Measurements from ENCODE around the gene AKT2.

The AKT2 gene

DNA sequence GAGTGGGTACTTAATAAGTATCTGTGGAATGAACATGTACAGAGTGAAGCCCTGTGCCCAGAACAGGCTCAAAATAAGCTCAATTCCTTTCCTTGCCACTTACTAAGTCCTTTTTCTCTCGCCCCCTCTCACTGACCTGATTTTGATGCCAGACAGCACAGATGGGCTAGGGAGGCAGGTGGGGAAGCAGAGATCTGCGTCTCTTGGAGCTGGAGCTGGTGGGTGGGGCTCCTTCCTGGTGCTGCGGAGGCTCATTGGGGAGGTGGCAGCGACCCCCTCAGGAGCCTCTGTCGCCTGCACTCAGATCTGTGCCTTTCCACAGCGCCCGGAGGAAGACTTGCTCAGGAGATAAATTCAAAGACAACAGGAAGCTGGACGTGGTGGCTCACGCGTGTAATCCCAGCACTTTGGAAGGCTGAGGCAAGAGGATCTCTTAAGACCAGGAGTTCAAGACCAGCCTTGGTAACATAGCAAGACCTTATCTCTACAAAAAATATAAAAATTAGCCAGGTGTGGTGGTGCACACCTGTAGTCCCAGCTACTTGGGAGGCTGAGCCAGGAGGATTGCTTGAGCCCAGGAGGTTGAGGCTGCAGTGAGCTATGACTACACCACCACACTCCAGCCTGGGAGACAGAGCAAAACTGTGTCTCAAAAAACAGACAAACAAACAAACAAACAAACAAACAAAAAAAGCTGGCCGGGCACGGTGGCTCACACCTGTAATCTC lies 14.6 kb downstream of the AKT2 start:
- Histone ChIP-seq H3K36me3 (ENCODE audit: control insufficient read depth, insufficient read depth, low read length) (peaks cover 8% of the 10 kb centered on the region; the same call in 1 of the 2 replicates), H3K4me1 (ENCODE audit: control insufficient read depth, insufficient read depth, low read length) (peaks cover 34% of the 10 kb centered on the region), H3K27me3 (ENCODE audit: control insufficient read depth, insufficient read depth, low read length) (no peaks in the 10 kb centered on the region), H3K27ac (ENCODE audit: low read depth, low read length) (no peak overlapping the region), H3K4me3 (ENCODE audit: low read depth, low read length) (no peak overlapping the region), H3K9ac (ENCODE audit: low read length) (no peak overlapping the region), H3K9me3 (ENCODE audit: control insufficient read depth, insufficient read depth, low read depth, low read length) (no peaks in the 10 kb centered on the region)

DNA sequence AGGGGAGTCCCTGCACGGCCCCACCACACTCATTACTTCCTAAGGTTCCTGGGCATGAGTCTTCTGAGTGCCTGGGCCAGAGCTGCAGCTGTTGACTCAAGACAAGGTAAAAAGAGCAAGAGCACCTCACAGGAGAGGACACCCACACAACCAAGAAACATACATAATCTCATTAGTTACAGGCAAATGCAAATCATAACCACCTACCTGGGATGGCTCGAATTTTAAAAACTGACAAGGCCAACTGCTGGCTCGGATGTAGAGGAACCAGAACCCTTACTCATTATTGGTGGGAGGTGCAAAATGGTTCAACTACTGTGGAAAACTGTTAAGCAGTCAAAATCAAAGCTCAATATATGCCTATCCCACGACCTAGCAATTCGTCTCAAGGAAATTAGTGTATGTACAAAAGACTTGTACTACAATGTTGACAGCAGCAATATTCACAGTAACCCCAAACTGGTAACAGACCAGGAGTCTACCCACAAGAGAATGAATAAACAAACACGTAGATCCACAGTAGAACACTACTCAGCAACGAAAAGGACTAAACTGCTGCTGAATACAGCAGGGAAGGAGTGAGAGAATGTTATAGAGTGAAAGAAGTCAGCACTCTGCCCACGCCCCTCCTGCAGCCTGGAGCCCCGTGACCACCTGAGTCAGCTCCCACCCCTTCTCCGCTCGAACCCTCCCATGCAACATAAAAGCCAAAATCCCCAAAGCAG lies 15.8 kb downstream of the AKT2 start:
- Histone ChIP-seq H3K4me3 (ENCODE audit: low read depth, low read length) (no peak overlapping the region), H3K9me3 (ENCODE audit: control insufficient read depth, insufficient read depth, low read depth, low read length) (no peaks in the 10 kb centered on the region), H3K27me3 (ENCODE audit: control insufficient read depth, insufficient read depth, low read length) (no peaks in the 10 kb centered on the region), H3K4me1 (ENCODE audit: control insufficient read depth, insufficient read depth, low read length) (peaks cover 26% of the 10 kb centered on the region), H3K27ac (ENCODE audit: low read depth, low read length) (no peak overlapping the region), H3K9ac (ENCODE audit: low read length) (no peak overlapping the region), H3K36me3 (ENCODE audit: control insufficient read depth, insufficient read depth, low read length) (peaks cover 18% of the 10 kb centered on the region)

- Histone ChIP-seq H3K4me3 (ENCODE audit: low read depth, low read length) (no peak overlapping the region), H3K27ac (ENCODE audit: low read depth, low read length) (no peak overlapping the region), H3K9ac (ENCODE audit: low read length) (no peak overlapping the region), H3K9me3 (ENCODE audit: control insufficient read depth, insufficient read depth, low read depth, low read length) (no peaks in the 10 kb centered on the region), H3K27me3 (ENCODE audit: control insufficient read depth, insufficient read depth, low read length) (no peaks in the 10 kb centered on the region), H3K36me3 (ENCODE audit: control insufficient read depth, insufficient read depth, low read length) (peaks cover 35% of the 10 kb centered on the region), H3K4me1 (ENCODE audit: control insufficient read depth, insufficient read depth, low read length) (peaks cover 28% of the 10 kb centered on the region)
Observed at GRCh38 chr19:40267601-40267997, 17.5 kb downstream of the AKT2 start.

GRCh38 chr19:40266912-40267600 lies 18.1 kb downstream of the AKT2 start:
- H3K36me3 ChIP-seq (ENCODE audit: control insufficient read depth, insufficient read depth, low read length): peaks cover 36% of the 10 kb centered on the region
- H3K4me3 ChIP-seq (ENCODE audit: low read depth, low read length): no peak overlapping the region
- H3K27ac ChIP-seq (ENCODE audit: low read depth, low read length): no peak overlapping the region
- no peaks in the 10 kb centered on the region for H3K27me3 ChIP-seq (ENCODE audit: control insufficient read depth, insufficient read depth, low read length)
- H3K9me3 ChIP-seq (ENCODE audit: control insufficient read depth, insufficient read depth, low read depth, low read length): no peaks in the 10 kb centered on the region
- H3K9ac ChIP-seq (ENCODE audit: low read length): no peak overlapping the region
- H3K4me1 ChIP-seq (ENCODE audit: control insufficient read depth, insufficient read depth, low read length): peaks cover 28% of the 10 kb centered on the region

DNA sequence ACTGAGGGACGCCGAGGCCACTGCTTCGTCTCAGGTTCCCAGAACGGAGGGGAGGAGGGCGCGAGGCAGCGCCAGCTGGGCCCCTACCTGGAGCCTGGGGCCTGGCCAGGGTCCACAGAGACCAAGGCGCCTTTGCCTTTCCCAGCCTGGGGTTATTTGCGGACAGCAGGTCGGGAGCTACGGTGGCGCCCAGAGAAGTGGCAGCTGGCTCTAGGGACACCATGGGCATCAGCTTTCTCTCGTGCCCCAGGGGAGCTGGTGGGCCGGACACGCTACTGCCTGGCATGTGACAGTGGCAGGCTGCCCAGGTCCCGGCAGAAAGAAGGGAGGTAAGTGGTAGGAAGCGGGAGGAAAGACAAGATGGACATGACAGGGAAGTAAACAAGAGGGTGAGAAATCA lies 19.0 kb downstream of the AKT2 start:
- no peak overlapping the region for H3K4me3 ChIP-seq (ENCODE audit: low read depth, low read length)
- peaks cover 28% of the 10 kb centered on the region for H3K4me1 ChIP-seq (ENCODE audit: control insufficient read depth, insufficient read depth, low read length)
- 0 out of 2 replicates have a peak overlapping the region, but pooled peaks have one; percentile 51 for H3K27ac ChIP-seq (ENCODE audit: low read depth, low read length)
- H3K9me3 ChIP-seq (ENCODE audit: control insufficient read depth, insufficient read depth, low read depth, low read length): no peaks in the 10 kb centered on the region
- H3K9ac ChIP-seq (ENCODE audit: low read length): no peak overlapping the region
- H3K27me3 ChIP-seq (ENCODE audit: control insufficient read depth, insufficient read depth, low read length): no peaks in the 10 kb centered on the region
- peaks cover 36% of the 10 kb centered on the region for H3K36me3 ChIP-seq (ENCODE audit: control insufficient read depth, insufficient read depth, low read length)

GRCh38 chr19:40265763-40266099 lies 19.4 kb downstream of the AKT2 start:
- H3K9ac ChIP-seq (ENCODE audit: low read length): no peak overlapping the region
- no peaks in the 10 kb centered on the region for H3K27me3 ChIP-seq (ENCODE audit: control insufficient read depth, insufficient read depth, low read length)
- no peaks in the 10 kb centered on the region for H3K9me3 ChIP-seq (ENCODE audit: control insufficient read depth, insufficient read depth, low read depth, low read length)
- H3K27ac ChIP-seq (ENCODE audit: low read depth, low read length): 0 out of 2 replicates have a peak overlapping the region, but pooled peaks have one; percentile 51
- H3K4me1 ChIP-seq (ENCODE audit: control insufficient read depth, insufficient read depth, low read length): peaks cover 28% of the 10 kb centered on the region
- H3K36me3 ChIP-seq (ENCODE audit: control insufficient read depth, insufficient read depth, low read length): peaks cover 36% of the 10 kb centered on the region
- no peak overlapping the region for H3K4me3 ChIP-seq (ENCODE audit: low read depth, low read length)

DNA sequence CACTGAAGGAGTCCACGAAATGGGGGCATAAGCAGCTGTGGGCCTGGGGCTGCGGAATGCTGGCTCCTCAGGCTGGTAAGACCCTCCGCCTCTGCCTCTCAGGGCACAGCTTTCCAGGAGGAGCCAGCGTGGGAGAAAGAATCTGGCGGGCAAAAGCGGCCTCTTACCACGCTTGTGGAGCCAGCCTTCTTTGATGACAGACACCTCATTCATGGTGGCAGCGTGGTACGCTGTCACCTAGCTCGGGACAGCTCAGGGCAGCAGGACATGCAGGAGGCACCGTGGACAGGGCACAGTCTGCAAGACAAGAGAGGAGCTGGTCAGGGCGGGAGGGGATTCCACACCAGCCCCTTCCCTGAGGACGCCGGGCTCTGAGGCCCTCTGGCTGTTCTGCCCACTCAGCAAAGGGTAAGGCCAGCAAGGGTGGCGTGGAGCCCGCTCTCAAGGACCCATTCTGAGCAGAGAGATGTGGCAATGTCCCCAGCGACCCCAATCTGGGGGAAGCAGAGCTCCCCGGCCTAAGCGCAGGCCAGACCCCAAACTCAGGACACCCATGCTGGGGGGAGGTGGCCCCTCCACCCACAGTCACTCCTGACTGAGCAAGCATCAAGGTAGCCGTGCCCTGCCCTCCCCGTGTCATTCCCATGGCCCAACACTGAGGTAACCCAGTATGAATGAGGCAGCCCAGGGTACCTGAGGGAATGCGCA lies 19.9 kb downstream of the AKT2 start:
- peaks cover 36% of the 10 kb centered on the region for H3K36me3 ChIP-seq (ENCODE audit: control insufficient read depth, insufficient read depth, low read length)
- H3K27me3 ChIP-seq (ENCODE audit: control insufficient read depth, insufficient read depth, low read length): no peaks in the 10 kb centered on the region
- H3K27ac ChIP-seq (ENCODE audit: low read depth, low read length): no peak overlapping the region
- no peak overlapping the region for H3K4me3 ChIP-seq (ENCODE audit: low read depth, low read length)
- no peaks in the 10 kb centered on the region for H3K9me3 ChIP-seq (ENCODE audit: control insufficient read depth, insufficient read depth, low read depth, low read length)
- H3K9ac ChIP-seq (ENCODE audit: low read length): no peak overlapping the region
- peaks cover 26% of the 10 kb centered on the region for H3K4me1 ChIP-seq (ENCODE audit: control insufficient read depth, insufficient read depth, low read length)

GRCh38 chr19:40264314-40265054 lies 20.7 kb downstream of the AKT2 start:
- peaks cover 34% of the 10 kb centered on the region for H3K36me3 ChIP-seq (ENCODE audit: control insufficient read depth, insufficient read depth, low read length)
- no peak overlapping the region for H3K4me3 ChIP-seq (ENCODE audit: low read depth, low read length)
- no peaks in the 10 kb centered on the region for H3K27me3 ChIP-seq (ENCODE audit: control insufficient read depth, insufficient read depth, low read length)
- H3K9me3 ChIP-seq (ENCODE audit: control insufficient read depth, insufficient read depth, low read depth, low read length): no peaks in the 10 kb centered on the region
- H3K4me1 ChIP-seq (ENCODE audit: control insufficient read depth, insufficient read depth, low read length): peaks cover 21% of the 10 kb centered on the region
- H3K27ac ChIP-seq (ENCODE audit: low read depth, low read length): no peak overlapping the region
- peak overlapping the region; percentile 1 for H3K9ac ChIP-seq (ENCODE audit: low read length)

DNA sequence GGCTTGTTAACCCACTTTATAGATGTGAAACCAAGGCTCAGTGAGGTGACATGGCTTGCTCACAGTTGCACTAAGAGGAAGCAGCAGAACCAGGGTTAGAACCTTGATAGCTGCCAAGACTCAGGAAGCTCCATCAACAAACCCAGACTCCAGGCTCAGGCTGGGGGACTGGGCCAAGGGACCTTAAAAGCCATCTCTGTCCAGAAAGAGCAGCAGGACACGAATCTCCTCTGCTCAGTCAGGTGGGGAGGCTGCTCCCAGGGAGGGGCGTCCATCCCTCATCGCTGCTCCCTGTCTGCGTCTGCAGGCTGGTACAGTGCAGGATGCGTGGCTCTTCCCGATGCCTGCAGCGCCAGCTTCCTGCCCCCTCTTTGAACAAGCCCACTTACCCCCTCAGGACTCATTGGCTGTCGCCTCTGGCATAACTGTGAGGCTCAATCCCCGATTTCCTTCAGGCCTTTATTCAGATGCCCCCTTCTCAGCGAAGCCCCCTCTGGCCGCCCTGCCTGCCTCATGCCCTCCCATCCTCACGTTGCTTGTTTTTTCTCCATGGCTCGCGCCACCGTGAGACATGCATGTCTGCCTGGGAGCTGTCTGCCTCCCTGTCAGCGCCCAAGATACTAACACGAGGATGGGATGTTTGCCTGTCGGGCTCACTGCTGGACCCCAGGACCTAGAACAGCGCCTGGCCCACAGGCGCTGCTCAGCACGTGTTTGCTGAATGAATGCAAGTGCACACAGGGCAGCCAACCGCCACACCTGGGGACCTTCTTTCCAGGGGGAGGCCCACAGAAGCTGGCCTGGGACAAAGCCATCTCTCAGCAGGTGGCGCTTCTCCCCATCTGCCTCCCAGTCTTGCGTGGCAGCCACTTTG lies 21.5 kb downstream of the AKT2 start:
- no peaks in the 10 kb centered on the region for H3K9me3 ChIP-seq (ENCODE audit: control insufficient read depth, insufficient read depth, low read depth, low read length)
- H3K27me3 ChIP-seq (ENCODE audit: control insufficient read depth, insufficient read depth, low read length): no peaks in the 10 kb centered on the region
- H3K4me3 ChIP-seq (ENCODE audit: low read depth, low read length): no peak overlapping the region
- H3K9ac ChIP-seq (ENCODE audit: low read length): no peak overlapping the region
- H3K4me1 ChIP-seq (ENCODE audit: control insufficient read depth, insufficient read depth, low read length): peaks cover 21% of the 10 kb centered on the region
- no peak overlapping the region for H3K27ac ChIP-seq (ENCODE audit: low read depth, low read length)
- peaks cover 33% of the 10 kb centered on the region for H3K36me3 ChIP-seq (ENCODE audit: control insufficient read depth, insufficient read depth, low read length)

DNA sequence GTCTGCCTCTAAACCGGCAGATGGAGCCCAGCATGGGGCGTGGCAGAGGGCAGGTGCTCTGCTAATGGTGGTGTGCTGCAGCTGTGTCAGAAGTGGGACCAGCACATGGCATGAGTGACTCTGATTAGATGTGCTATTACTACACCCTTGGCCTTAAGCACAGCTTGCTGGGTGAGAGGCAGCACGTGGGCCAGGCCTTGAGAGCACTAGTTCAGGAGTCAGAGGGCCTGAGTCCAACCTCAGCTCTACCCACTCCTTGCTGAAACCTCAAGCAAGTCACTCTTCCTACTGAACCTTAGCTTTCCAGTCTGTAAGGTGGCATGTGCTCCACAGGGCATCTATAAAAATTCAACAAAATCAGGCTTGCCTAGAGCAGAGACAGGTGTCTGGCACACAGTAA lies 22.7 kb downstream of the AKT2 start:
- Histone ChIP-seq H3K9ac (ENCODE audit: low read length) (no peak overlapping the region), H3K4me3 (ENCODE audit: low read depth, low read length) (no peak overlapping the region), H3K27me3 (ENCODE audit: control insufficient read depth, insufficient read depth, low read length) (no peaks in the 10 kb centered on the region), H3K36me3 (ENCODE audit: control insufficient read depth, insufficient read depth, low read length) (peaks cover 36% of the 10 kb centered on the region), H3K4me1 (ENCODE audit: control insufficient read depth, insufficient read depth, low read length) (peaks cover 9% of the 10 kb centered on the region; the same call in 1 of the 2 replicates), H3K9me3 (ENCODE audit: control insufficient read depth, insufficient read depth, low read depth, low read length) (no peaks in the 10 kb centered on the region), H3K27ac (ENCODE audit: low read depth, low read length) (no peak overlapping the region)

Data from HUES6 (cell line).